RWPE2 (cell line): Measurements from ENCODE around the gene ZSCAN12.

Experiments used
- ATAC-seq: fragments of 200-7000 bp; cut with Tn5 transposase; 3 replicates; pipeline ENCODE4 v1.9.1; 2021; ENCODE audit warnings: low read depth
- DNase-seq: peaks from one replicate; pipeline ENCODE4 v3.0.0-alpha.2; 2020; ENCODE audit warnings: low spot score
- H3K27ac ChIP-seq: fragments of 450-650 bp; 2 replicates; pipeline ENCODE4 v1.5.1; 2017; ENCODE audit warnings: mild to moderate bottlenecking; ENCODE audit not compliant: poor library complexity, severe bottlenecking
- H3K27me3 ChIP-seq: fragments of 250-450 bp; sonication (Bioruptor Pico); 2 replicates; pipeline ENCODE4 v1.5.1; 2021; ENCODE audit warnings: mild to moderate bottlenecking, moderate library complexity; ENCODE audit not compliant: insufficient read depth, poor library complexity, severe bottlenecking
- H3K36me3 ChIP-seq: fragments of 250-450 bp; sonication (Bioruptor Pico); 2 replicates; pipeline ENCODE4 v1.5.1; 2020; ENCODE audit warnings: low read depth, mild to moderate bottlenecking, moderate library complexity
- H3K4me1 ChIP-seq: fragments of 250-450 bp; sonication (Bioruptor Pico); 2 replicates; pipeline ENCODE4 v1.5.1; 2021; ENCODE audit warnings: mild to moderate bottlenecking, moderate library complexity; ENCODE audit not compliant: insufficient read depth, poor library complexity, severe bottlenecking
- H3K4me3 ChIP-seq: fragments of 250-450 bp; sonication (Bioruptor Pico); 2 replicates; pipeline ENCODE4 v1.5.1; 2021; ENCODE audit warnings: mild to moderate bottlenecking, moderate library complexity; ENCODE audit not compliant: severe bottlenecking
- H3K9me3 ChIP-seq: fragments of 250-450 bp; sonication (Bioruptor Pico); 2 replicates; pipeline ENCODE4 v1.5.1; 2021; ENCODE audit warnings: mild to moderate bottlenecking, moderate library complexity; ENCODE audit not compliant: severe bottlenecking
- CTCF ChIP-seq: fragments of 450-650 bp; IDR thresholded peaks from one replicate; pipeline ENCODE4 v1.5.1; 2017; ENCODE audit warnings: mild to moderate bottlenecking, moderate library complexity; ENCODE audit not compliant: poor library complexity, severe bottlenecking

Gene ZSCAN12

DNA sequence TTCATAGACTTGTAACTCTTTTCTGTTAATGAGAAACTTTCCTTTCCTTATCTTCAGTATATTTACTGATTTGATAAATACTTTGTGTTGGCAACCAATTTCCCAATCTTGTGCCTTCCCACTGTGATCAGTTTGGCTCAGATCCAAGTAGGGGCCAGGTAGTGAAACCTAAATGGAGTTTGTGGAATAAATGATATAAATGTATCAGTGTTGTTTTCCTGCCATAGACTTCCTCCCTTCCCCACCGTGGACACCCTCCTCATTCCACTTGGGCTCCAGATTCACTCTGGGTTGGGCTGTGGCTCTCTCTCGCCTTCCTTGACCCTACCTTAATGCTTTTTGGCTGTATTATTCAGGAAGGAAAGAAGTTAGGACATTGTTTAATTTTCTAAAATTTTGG lies 48.5 kb downstream of the ZSCAN12 start:
- TF ChIP-seq CTCF: no peak
- peak overlapping the region; percentile 53 for H3K4me3 ChIP-seq
- ATAC-seq (no peak), DNase-seq (no peak)
- H3K27me3 ChIP-seq: no peaks in the 10 kb centered on the region
- H3K9me3 ChIP-seq: peaks cover 2% of the 10 kb centered on the region
- peaks cover 22% of the 10 kb centered on the region for H3K4me1 ChIP-seq
- no peaks in the 10 kb centered on the region for H3K36me3 ChIP-seq
- H3K27ac ChIP-seq: no peak overlapping the region

GRCh38 chr6:28349892-28350737 lies 49.4 kb downstream of the ZSCAN12 start, which contains the start of gene ZKSCAN3:
Gene ZKSCAN3 (plus strand): TSS chr6:28349947. CDS start chr6:28359587, 9,640 bp downstream.
- no peaks in the 10 kb centered on the region for H3K36me3 ChIP-seq
- H3K27me3 ChIP-seq: no peaks in the 10 kb centered on the region
- no peak for TF ChIP-seq CTCF
- peak within 1 kb of the TSS; percentile 53 for H3K4me3 ChIP-seq
- ATAC-seq (peak; percentile 95), DNase-seq (peak; percentile 77)
- peaks cover 2% of the 10 kb centered on the region for H3K9me3 ChIP-seq
- peaks cover 22% of the 10 kb centered on the region for H3K4me1 ChIP-seq
- peak within 1 kb of the TSS; percentile 53 for H3K27ac ChIP-seq

GRCh38 chr6:28349344-28349891 lies 50.1 kb downstream of the ZSCAN12 start:
- peaks cover 2% of the 10 kb centered on the region for H3K9me3 ChIP-seq
- peaks cover 20% of the 10 kb centered on the region for H3K4me1 ChIP-seq
- no peaks in the 10 kb centered on the region for H3K27me3 ChIP-seq
- no peak for TF ChIP-seq CTCF
- ATAC-seq: no peak
- H3K4me3 ChIP-seq: peak overlapping the region; percentile 53
- DNase-seq: no peak
- H3K36me3 ChIP-seq: no peaks in the 10 kb centered on the region
- H3K27ac ChIP-seq: peak overlapping the region; percentile 53

- Histone ChIP-seq H3K9me3 (peaks cover 2% of the 10 kb centered on the region), H3K27me3 (no peaks in the 10 kb centered on the region), H3K27ac (no peak overlapping the region), H3K4me3 (no peak overlapping the region), H3K36me3 (no peaks in the 10 kb centered on the region), H3K4me1 (peaks cover 16% of the 10 kb centered on the region)
- DNase-seq: no peak
- ATAC-seq: no peak
- TF ChIP-seq CTCF: no peak
Measured at GRCh38 chr6:28347119-28347518, 52.4 kb downstream of the ZSCAN12 start.

GRCh38 chr6:28345201-28345600 lies 54.3 kb downstream of the ZSCAN12 start:
- H3K27me3 ChIP-seq: no peaks in the 10 kb centered on the region
- H3K4me3 ChIP-seq: no peak overlapping the region
- TF ChIP-seq CTCF: no peak
- H3K27ac ChIP-seq: no peak overlapping the region
- ATAC-seq (no peak), DNase-seq (no peak)
- no peaks in the 10 kb centered on the region for H3K9me3 ChIP-seq
- H3K36me3 ChIP-seq: no peaks in the 10 kb centered on the region
- peaks cover 3% of the 10 kb centered on the region for H3K4me1 ChIP-seq
